H1 (cell line): ENCODE results near the gene MAP3K13. TPM values are rescaled to one million over a fixed set of nuclear protein-coding genes. Genes with fewer than 3 reads are reported as not detected.
"Not testable (repeated sequence)": the region's sequence is repeated elsewhere in the genome, so short reads cannot be mapped to it uniquely, and the experiment has no call there.

Experiments used
- CTCF ChIA-PET: fragments of 300-600 bp; sonication (Branson Sonifier 250); formaldehyde crosslinking; loops from one replicate; lab custom pipeline; 2021; ENCODE audit not compliant: partially characterized antibody; lab: Charles Lee
- POLR2A ChIA-PET: fragments of 300-600 bp; sonication (Branson Sonifier 250); formaldehyde crosslinking; loops from one replicate; lab custom pipeline; 2021; ENCODE audit warnings: inconsistent platforms; ENCODE audit not compliant: partially characterized antibody; lab: Charles Lee
- DNase-seq, 2 experiments: peaks; one replicate each; pipeline versions ENCODE4 v3.0.0 to v3.0.0-alpha.2; 2010 to 2022; ENCODE audit warnings: low spot score in 2 of 2, low read depth in 1 of 2, mixed read lengths in 1 of 2
- FAIRE-seq: peaks from 2 replicates; lab custom pipeline; 2011; peaks lifted over from hg19 to GRCh38; lab: Jason Lieb, UNC
- H2AFZ ChIP-seq: 2 replicates; pipeline ENCODE4 v1.8.1; 2012; ENCODE audit warnings: low read length, inconsistent platforms
- H2AK5ac ChIP-seq: 2 replicates; pipeline ENCODE4 v1.6.1; 2013; ENCODE audit warnings: low read depth, low read length
- H2BK120ac ChIP-seq: replicated peaks from 2 replicates; pipeline ENCODE3; 2013; ENCODE audit warnings: low read depth, low read length, inconsistent platforms
- H2BK12ac ChIP-seq: 2 replicates; pipeline ENCODE4 v1.6.1; 2013; ENCODE audit warnings: low read depth, low read length
- H2BK15ac ChIP-seq: 2 replicates; pipeline ENCODE4 v1.6.1; 2013; ENCODE audit warnings: low read length
- H2BK20ac ChIP-seq: 2 replicates; pipeline ENCODE4 v1.6.1; 2013; ENCODE audit warnings: low read length
- H2BK5ac ChIP-seq: 2 replicates; pipeline ENCODE4 v1.6.1; 2013; ENCODE audit warnings: low read depth, low read length
- H3K14ac ChIP-seq: 2 replicates; pipeline ENCODE4 v1.6.1; 2013; ENCODE audit warnings: inconsistent platforms; ENCODE audit not compliant: insufficient read length
- H3K18ac ChIP-seq: 2 replicates; pipeline ENCODE4 v1.6.1; 2013; ENCODE audit warnings: low read length; ENCODE audit errors: extremely low read depth
- H3K23ac ChIP-seq: 2 replicates; pipeline ENCODE4 v1.6.1; 2013; ENCODE audit warnings: inconsistent platforms; ENCODE audit not compliant: insufficient read length
- H3K23me2 ChIP-seq: 2 replicates; pipeline ENCODE4 v1.6.1; 2013; ENCODE audit warnings: low read depth, low read length
- H3K27ac ChIP-seq: 2 replicates; pipeline ENCODE4 v1.6.1; 2011; ENCODE audit warnings: low read depth, low read length, inconsistent platforms
- H3K27me3 ChIP-seq, 4 experiments: replicated peaks in 1 of 4; 1 replicate in 1 of 4; 2 replicates in 3 of 4; pipeline versions ENCODE4 v1.6.1 to v1.8.1; 2011 to 2013; ENCODE audit warnings: low read length in 3 of 4, mild to moderate bottlenecking in 3 of 4, inconsistent platforms in 2 of 4, mixed read lengths in 2 of 4, moderate library complexity in 1 of 4; ENCODE audit not compliant: control insufficient read depth in 3 of 4, insufficient read depth in 3 of 4; ENCODE audit errors: extremely low read depth in 1 of 4
- H3K36me3 ChIP-seq, 4 experiments: 2 replicates each; pipeline versions ENCODE4 v1.6.1 to v1.8.1; 2011 to 2013; ENCODE audit warnings: mild to moderate bottlenecking in 4 of 4, low read length in 3 of 4, moderate library complexity in 2 of 4, control low read depth in 1 of 4, inconsistent platforms in 1 of 4; ENCODE audit not compliant: insufficient read depth in 4 of 4, control insufficient read depth in 2 of 4
- H3K4ac ChIP-seq: replicated peaks from 2 replicates; pipeline ENCODE3; 2013; ENCODE audit warnings: low read length, low read depth, mixed read lengths, inconsistent platforms; ENCODE audit not compliant: insufficient read length
- H3K4me1 ChIP-seq, 4 experiments: replicated peaks in 1 of 4; 1 replicate in 1 of 4; 2 replicates in 3 of 4; pipeline versions ENCODE4 v1.6.1 to v1.8.1; 2011 to 2013; ENCODE audit warnings: low read length in 3 of 4, inconsistent platforms in 2 of 4, mixed read lengths in 1 of 4; ENCODE audit not compliant: insufficient read depth in 4 of 4, control insufficient read depth in 3 of 4
- H3K4me2 ChIP-seq, 2 experiments: 2 replicates each; pipeline versions ENCODE4 v1.6.1 to v1.8.1; 2011 to 2013; ENCODE audit warnings: low read depth in 2 of 2, low read length in 2 of 2, control low read depth in 1 of 2, inconsistent platforms in 1 of 2, mild to moderate bottlenecking in 1 of 2; ENCODE audit not compliant: insufficient read depth in 1 of 2
- H3K4me3 ChIP-seq, 4 experiments: fragments of 200-600, 300-600 bp in 1 of 4; sonication (generic), shearing (Covaris generic), sonication (Bioruptor Twin) in 1 of 4; 2 replicates each; pipeline versions ENCODE4 v1.5.1 to v1.8.1; 2011 to 2016; ENCODE audit warnings: low read length in 4 of 4, low read depth in 3 of 4, control low read depth in 2 of 4, inconsistent platforms in 2 of 4, mild to moderate bottlenecking in 2 of 4, mixed read lengths in 1 of 4, moderate library complexity in 1 of 4; ENCODE audit not compliant: insufficient read depth in 2 of 4; ENCODE audit errors: extremely low read depth in 1 of 4
- H3K56ac ChIP-seq: replicated peaks from 2 replicates; pipeline ENCODE3; 2013; ENCODE audit warnings: low read depth, mild to moderate bottlenecking, mixed read lengths, low read length, inconsistent platforms; ENCODE audit not compliant: insufficient read length
- H3K79me1 ChIP-seq: 2 replicates; pipeline ENCODE4 v1.6.1; 2013; ENCODE audit warnings: low read depth, low read length, control low read depth
- H3K79me2 ChIP-seq, 2 experiments: 2 replicates each; pipeline versions ENCODE4 v1.6.1 to v1.8.1; 2012 to 2013; ENCODE audit warnings: low read length in 2 of 2, mild to moderate bottlenecking in 2 of 2, inconsistent platforms in 1 of 2; ENCODE audit not compliant: insufficient read depth in 2 of 2, control insufficient read depth in 1 of 2
- H3K9ac ChIP-seq, 4 experiments: replicated peaks in 1 of 4; 1 replicate in 1 of 4; 2 replicates in 3 of 4; pipeline versions ENCODE4 v1.6.1 to v1.8.1; 2011 to 2013; ENCODE audit warnings: low read depth in 3 of 4, low read length in 3 of 4, control low read depth in 2 of 4, mild to moderate bottlenecking in 2 of 4, moderate library complexity in 2 of 4, inconsistent platforms in 1 of 4; ENCODE audit errors: extremely low read depth in 1 of 4
- H3K9me3 ChIP-seq, 2 experiments: 2 replicates each; pipeline versions ENCODE4 v1.6.1 to v1.8.1; 2012 to 2013; ENCODE audit warnings: mild to moderate bottlenecking in 2 of 2, moderate library complexity in 2 of 2, control low read depth in 1 of 2, inconsistent platforms in 1 of 2, low read depth in 1 of 2, low read length in 1 of 2, mixed read lengths in 1 of 2; ENCODE audit not compliant: insufficient read depth in 2 of 2
- H4K20me1 ChIP-seq, 2 experiments: replicated peaks in 1 of 2; 2 replicates each; pipeline versions ENCODE3 to v1.8.1; 2011 to 2013; ENCODE audit warnings: inconsistent platforms in 2 of 2, low read length in 2 of 2, mild to moderate bottlenecking in 1 of 2; ENCODE audit not compliant: insufficient read depth in 2 of 2, control insufficient read depth in 1 of 2
- H4K5ac ChIP-seq: 2 replicates; pipeline ENCODE4 v1.6.1; 2013; ENCODE audit warnings: low read length, low read depth, mixed read lengths, inconsistent platforms; ENCODE audit not compliant: insufficient read length
- H4K8ac ChIP-seq: 2 replicates; pipeline ENCODE4 v1.8.0; 2013; ENCODE audit warnings: mild to moderate bottlenecking, moderate library complexity, low read length, inconsistent platforms; ENCODE audit not compliant: insufficient read depth; ENCODE audit errors: extremely low read depth
- H4K91ac ChIP-seq: replicated peaks from 2 replicates; pipeline ENCODE3; 2013; ENCODE audit warnings: low read length, mixed read lengths, inconsistent platforms; ENCODE audit not compliant: insufficient read length
- whole genome bisulfite sequencing, 2 experiments: shearing (Covaris generic) in 1 of 2; methylation state at CpG; one replicate each; pipeline versions ENCODE4 v1.1.6 to v1.1.7; 2013 to 2015; ENCODE audit warnings: low lambda C conversion rate in 2 of 2, mixed read lengths in 2 of 2, inconsistent platforms in 1 of 2, low coverage in 1 of 2, missing lambda C conversion rate in 1 of 2; ENCODE audit not compliant: insufficient replicate concordance in 2 of 2, insufficient coverage in 1 of 2, insufficient read length in 1 of 2; ENCODE audit errors: extremely low coverage in 1 of 2, missing lambda C conversion rate in 1 of 2; 5-methylcytosine and 5-hydroxymethylcytosine counted together
- polyA plus RNA-seq, 7 experiments: library from polyadenylated mRNA; depleted of rRNA in 3 of 7; stranded (reverse) in 5 of 7; unstranded in 2 of 7; fragments of >200 nt in 5 of 7; fragments of 200-250 nt in 2 of 7; gene quantifications; 1 replicate in 5 of 7; 2 replicates in 1 of 7; 4 replicates in 1 of 7; pipeline versions ENCODE4 v1.2.1 to v1.2.3, GENCODE V29; 2011 to 2013; ENCODE audit warnings: missing spikeins in 2 of 7, mixed read lengths in 2 of 7
- total RNA-seq: library from RNA; stranded (reverse); fragmentation: NEBNext Ultra II Directional; extraction: Animal tissue kit (Norgen Biotek cat#: 25700); gene quantifications from 2 replicates; pipeline ENCODE4 v1.2.1, GENCODE V29; 2021

Gene MAP3K13
- total and polyA plus RNA-seq, 2 of the 8 experiments (the other 6 are each of a cell fraction or from before 2014, with no cell fraction given): 6.8 to 17.9 TPM

GRCh38 chr3:185474922-185475321 lies 112.0 kb downstream of the MAP3K13 start:
- H2AFZ ChIP-seq, FAIRE-seq, H3K79me2 ChIP-seq, H3K36me3 ChIP-seq, H2BK15ac ChIP-seq, H2BK20ac ChIP-seq, H3K56ac ChIP-seq, H3K23me2 ChIP-seq, H4K5ac ChIP-seq, H3K14ac ChIP-seq, DNase-seq, H3K4me3 ChIP-seq, H3K9me3 ChIP-seq, H3K79me1 ChIP-seq, H2BK5ac ChIP-seq, H4K20me1 ChIP-seq, H2AK5ac ChIP-seq, H2BK120ac ChIP-seq, H3K4me2 ChIP-seq, H3K23ac ChIP-seq, H3K4ac ChIP-seq, H3K18ac ChIP-seq, H3K27ac ChIP-seq, H4K8ac ChIP-seq, H2BK12ac ChIP-seq, H3K27me3 ChIP-seq, H4K91ac ChIP-seq, H3K9ac ChIP-seq, H3K4me1 ChIP-seq: not testable (repeated sequence)
- 93% methylated on average over 6 of the region's 6 CpGs; no CpG with 5 or more reads in 1 of the 2 experiments for WGBS, 2 experiments
- POLR2A ChIA-PET: interaction anchor here (2.4 kb wide), 1 partner anchor 14 kb away, joined by 8 read pairs; no protein-coding TSS in a partner anchor
- CTCF ChIA-PET: interaction anchor here (3.6 kb wide), 1 partner anchor 14 kb away, joined by 12 read pairs; no protein-coding TSS in a partner anchor
